HG02973 (cell line): Measurements from ENCODE around the gene ELFN1.

ENCODE experiments used
- ATAC-seq: cut with Tn5 transposase; IDR thresholded peaks from one replicate; pipeline ENCODE4 v1.9.1; 2021; ENCODE audit warnings: moderate library complexity; ENCODE audit not compliant: unreplicated experiment

ELFN1 gene

DNA sequence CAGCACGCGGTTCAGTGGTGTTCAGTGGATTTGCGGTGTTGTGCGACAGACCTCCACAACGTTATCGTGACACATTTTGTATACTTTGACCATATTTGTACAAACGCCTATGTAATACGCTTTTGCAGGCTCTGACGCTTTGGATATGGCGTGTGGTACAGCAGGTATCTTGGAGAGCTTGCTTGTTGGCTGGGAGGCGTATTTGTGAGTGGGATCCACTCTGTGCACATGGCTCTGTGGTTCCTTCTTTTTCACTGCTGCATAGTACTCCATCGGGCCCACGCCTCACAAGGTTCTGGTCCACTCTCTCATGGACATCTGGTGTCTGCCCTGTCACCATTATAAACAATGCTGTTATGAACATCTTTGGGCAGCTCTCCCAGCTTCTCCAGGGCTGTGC is 53.2 kb downstream of the ELFN1 start:
- no peak for ATAC-seq

DNA sequence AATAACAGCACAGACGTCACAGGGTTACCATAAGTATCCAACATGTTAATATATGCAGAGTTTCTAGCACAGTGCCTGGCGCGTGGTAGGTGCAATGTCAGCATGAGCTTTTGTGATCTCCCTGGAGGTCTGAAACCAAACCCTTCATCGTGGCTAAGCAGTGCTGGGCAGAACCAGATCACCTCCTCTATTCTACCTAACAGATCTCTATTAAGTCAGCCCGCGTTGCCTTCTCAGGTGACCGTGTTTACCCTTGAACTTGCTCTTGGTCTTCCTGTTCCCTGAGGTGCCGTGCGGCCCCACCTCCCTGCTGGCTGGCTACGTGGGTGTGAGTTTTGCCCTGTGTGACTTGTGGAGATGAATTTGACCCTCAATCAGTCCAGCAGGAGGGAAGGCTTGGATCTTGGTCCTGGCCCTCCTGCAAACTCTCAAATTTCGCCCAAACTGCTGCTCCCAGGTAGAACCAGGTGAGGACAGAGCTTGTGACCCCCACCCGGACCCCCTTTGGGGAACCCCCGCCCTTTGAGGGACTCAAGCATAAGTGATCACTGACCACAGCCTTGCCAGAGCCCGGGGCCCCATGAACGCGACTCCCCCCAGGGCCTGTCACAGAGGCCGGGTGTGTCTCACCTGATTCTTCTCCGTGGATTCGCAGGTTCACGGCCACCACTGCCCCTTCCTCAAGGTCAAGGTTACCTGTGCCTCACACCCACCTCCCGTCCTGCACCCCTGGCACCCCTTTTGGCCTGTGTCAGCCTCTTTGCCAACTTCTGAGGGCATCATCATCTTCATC is 54.2 kb downstream of the ELFN1 start:
- ATAC-seq: no peak

DNA sequence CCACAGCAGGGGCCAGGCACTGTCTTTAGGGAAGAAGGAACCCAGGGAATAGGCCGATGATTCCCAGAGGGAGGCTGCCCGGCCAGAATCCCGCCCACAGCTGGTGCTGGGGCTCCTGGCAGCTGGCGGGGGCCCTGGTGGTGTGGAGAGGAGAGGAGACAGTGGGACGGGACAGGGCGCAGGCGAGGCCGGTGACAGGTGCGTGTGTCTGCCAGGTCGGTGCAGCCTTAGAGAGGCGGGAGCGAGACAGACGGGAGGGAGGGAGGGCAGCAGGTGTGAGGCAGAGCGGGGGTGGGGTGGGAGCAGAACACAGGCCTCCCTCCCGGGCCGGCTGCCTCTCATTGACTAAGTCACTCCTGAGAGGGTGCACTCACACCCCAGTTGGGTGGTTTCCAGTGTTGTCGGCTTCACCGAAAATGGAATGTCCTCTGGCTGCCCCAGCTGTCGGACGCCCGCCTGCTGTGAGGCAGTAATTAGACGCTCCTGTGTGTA is 55.2 kb downstream of the ELFN1 start:
- ATAC-seq: no peak

DNA sequence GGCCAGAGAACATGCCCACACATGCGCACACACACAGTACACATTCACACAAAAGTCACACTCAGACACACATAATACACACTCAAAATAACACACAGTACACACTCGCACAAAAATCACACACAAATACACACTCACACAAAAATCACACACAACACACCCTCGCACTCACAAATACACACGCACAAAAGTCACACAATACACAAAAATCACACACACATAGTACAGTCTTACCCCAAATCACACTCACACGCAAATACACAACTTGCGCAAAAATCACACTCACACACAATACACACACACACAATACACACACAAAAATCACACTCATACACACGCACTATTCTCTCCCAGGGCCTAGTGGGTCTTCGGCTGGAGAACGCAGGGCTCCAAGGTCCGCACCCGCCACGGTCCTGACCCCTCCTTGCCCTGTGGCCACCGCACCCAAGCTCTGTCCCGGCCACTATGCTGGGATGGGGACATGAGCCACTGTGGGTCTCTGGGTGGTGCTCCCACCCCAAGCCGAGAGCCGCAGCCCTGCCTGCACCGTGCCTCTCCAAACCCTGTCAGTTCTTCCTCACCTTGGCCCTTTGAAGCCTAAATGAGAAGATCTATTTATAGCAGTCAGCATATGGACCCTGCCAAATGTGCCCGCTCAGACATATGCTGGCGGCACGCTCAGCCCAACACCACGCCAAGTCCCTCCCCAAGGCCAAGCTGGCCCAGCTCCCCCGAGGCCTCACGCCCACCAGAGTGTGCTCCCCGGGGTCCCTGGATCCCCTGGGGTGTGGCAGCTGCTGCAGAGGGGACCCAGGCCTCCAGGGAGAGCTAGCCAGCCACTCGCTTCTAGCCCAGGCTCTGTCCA is 55.9 kb downstream of the ELFN1 start:
- ATAC-seq: no peak

DNA sequence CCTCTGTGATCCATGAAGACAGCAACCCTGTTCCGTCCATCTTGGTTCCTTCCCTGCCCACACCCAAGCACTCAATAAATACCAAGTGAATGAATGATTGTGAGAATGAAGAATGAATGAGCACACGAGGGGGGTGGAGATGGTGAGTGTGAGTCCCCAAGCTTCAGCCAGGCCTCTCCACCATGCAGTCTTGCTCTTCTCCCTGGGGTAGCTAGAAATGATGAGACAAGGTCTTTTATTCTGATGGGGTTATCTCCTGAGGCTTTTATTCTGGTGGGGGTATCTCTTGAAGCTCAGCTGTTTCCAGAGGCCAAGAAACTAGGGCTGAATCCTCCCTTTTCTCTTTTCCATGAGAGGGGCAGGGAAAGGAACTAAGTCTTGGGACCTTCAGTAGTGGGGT is 57.0 kb downstream of the ELFN1 start:
- no peak for ATAC-seq

GRCh38 chr7:1727812-1728570 is 57.9 kb downstream of the ELFN1 start:
- no peak for ATAC-seq

GRCh38 chr7:1729183-1729582 is 59.1 kb downstream of the ELFN1 start:
- ATAC-seq: no peak

DNA sequence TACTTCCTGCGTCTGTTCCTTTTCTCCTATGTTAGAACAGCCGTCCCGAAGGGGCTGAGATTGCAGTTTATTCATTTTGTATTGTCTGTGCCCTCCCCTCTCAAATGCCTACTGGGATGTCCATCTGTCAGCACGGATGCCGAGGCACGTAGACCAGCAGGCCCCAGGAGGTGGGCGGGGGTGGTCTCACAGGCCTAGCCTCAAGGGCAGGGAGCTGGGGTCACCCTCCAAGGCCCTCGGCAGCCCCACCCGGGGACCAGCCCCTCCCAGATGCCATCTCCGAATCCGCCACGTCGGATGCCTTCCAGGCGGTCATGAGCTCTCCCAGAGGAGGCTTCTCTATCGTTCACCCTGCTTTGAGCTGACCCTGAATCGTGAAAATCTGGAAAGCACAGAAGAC is 59.7 kb downstream of the ELFN1 start:
- no peak for ATAC-seq

- no peak for ATAC-seq
Measured at GRCh38 chr7:1732072-1732471, 62.0 kb downstream of the ELFN1 start.

DNA sequence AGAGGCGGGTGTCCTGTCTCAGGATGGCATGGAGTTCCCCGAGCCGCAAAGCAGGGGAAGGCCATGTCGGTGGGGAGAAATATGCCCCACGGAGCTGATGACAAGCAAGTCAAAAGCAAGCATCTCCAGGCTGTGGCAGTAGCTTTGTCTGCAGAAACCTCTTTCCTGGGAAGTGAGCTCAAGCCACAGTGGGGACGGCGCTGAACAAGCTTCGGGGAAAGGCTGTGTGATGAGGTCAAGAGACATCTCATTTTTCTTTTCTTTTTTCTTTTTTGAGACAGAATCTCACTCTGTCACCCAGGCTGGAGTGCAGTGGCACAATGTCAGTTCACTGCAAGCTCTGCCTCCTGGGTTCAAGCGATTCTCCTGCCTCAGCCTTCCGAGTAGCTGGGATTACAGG is 62.6 kb downstream of the ELFN1 start:
- ATAC-seq: no peak

DNA sequence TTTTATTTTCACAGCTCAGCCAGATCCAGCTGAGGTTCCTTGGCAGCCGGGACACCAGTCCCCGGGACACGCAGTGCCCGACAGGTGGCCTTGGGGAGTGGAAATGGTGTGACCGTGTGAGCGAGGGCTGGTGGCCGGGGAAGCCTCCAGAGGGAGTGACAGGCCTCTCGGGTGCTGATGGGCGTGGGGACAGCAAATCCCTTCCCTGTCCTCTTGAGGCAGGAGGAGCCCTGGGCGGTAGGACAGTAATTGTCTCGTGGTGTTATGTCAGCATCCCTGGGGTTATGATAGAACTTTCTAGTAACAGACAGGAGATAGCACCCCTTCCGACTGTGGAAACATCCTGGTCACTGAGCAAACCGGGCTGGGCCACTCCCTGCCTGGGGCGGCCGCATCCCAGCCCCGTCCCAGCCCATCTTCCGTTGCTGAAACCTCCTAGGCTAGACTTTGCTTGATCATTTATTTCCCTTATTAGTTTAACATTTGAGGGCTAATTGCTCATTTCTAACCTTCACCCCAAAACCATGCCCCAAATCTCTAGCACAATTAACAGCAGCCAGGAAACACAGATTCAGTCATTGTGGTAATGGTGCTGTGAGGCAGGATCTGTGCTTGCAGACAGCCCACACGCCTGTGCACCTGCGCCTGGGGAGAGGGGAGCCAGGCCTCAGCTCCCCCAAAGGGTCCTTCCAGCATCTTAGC is 63.3 kb downstream of the ELFN1 start:
- ATAC-seq: no peak

DNA sequence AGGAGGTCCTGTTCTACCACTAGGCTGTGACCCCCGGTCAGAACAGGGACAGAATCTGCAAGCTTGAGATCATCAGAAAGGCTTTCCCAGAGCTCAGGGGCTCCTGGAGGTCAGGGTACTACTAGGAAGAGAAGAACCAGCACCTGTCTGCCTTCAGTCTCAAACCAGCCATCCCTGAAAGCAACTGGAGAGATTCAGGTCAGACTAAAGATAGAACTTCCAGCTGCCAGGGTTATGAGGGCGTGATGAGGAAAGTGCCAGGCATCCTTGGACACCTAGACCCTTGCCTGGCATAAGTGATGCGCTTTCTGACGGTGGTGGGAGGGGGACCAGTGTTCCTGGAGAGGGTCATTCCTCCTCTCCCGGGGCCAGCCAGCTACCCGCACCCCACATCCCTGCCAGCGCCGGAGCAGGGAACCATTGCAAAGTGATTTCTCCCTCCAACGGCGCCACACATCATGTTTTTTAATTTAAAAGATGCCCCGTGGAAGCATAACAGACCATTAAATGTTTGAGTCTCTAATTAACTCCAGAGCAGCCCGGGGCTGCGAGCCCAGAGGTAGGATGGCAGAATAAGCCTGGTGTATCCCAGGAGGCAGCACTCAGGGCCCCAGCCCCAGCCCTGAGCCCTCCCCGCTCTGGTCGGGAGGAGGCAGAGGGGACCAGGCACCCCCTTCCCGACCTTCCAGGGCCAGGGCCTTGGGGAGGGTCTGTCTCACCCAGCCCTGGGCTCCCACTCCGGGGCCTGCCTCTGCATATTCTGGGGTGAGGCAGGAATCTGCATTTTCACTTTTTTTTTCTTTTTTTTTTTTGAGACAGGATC is 64.0 kb downstream of the ELFN1 start:
- no peak for ATAC-seq

- ATAC-seq: no peak
Measured at GRCh38 chr7:1735262-1735661, 65.2 kb downstream of the ELFN1 start.

DNA sequence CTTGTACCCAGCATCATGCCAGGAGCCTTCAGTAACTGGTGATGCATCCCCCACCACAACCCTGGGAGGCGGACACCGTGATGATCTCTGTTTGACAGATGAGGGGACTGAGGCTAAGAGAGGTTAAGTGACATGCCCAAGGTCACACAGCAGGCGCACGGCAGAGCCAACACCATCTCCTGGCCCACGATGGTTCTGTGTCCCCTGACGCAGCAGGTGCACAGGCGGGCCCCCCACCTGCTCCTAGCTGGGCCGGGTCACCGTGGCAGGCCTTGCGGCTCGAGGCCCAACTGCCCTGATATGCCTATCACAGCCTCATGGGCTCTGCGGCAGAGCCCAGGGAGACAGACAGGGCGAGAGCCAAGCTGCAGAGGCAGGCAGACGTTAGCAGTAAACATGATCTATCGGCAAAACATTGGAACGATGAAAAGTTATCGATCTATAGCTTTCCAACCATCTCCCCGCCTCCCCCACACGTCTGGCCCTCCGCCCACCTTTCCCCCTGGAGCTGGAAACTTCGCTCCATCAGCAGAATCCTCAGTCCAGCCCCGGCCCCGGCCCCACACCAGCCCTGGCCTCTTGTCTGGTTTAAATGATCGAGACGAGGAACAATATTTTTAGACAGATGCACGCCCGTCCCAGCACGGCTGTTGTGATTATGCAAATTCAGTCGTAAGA is 65.9 kb downstream of the ELFN1 start:
- no peak for ATAC-seq

GRCh38 chr7:1736484-1736817 is 66.4 kb downstream of the ELFN1 start:
- no peak for ATAC-seq

DNA sequence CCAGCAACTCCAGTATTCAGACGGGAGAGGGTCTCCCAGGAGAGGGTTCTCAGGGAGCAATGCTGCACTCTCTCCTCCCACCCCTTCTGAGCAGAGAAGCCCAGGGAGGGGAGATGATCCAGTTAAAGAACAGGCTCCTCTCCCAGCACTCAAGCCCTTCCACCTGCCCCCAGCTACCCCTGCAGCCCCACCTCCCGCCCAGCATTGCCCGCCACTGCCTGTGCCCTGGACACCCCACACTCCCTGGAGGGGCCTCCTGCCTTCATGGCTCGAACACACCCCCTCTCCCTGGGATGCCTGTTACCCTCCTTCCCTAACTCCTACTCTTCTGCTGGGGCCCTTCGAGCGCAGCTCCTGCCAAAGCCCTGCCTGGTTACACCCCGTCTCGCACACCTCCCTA is 66.8 kb downstream of the ELFN1 start:
- no peak for ATAC-seq

- ATAC-seq: no peak
Measured at GRCh38 chr7:1737523-1737922, 67.4 kb downstream of the ELFN1 start.

DNA sequence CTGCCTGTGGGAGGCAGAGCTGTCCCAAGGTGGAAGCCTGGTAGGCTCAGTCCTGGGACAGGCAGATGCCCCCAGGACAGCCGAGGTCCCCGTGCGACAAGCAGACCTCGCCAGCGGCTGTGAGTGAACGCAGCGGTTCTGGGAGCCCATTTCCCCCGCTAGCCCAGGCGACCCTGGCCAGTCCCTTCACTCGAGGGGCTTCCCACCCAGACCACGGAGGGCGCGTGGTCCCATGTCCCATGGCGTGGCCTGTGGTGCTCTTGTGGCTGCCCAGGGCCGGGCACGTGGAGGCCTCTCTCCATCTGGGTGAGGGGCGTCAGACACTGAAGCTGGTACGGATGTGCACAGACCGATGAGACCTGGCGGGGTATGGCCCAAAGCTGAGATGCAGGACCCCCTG is 67.9 kb downstream of the ELFN1 start:
- no peak for ATAC-seq

DNA sequence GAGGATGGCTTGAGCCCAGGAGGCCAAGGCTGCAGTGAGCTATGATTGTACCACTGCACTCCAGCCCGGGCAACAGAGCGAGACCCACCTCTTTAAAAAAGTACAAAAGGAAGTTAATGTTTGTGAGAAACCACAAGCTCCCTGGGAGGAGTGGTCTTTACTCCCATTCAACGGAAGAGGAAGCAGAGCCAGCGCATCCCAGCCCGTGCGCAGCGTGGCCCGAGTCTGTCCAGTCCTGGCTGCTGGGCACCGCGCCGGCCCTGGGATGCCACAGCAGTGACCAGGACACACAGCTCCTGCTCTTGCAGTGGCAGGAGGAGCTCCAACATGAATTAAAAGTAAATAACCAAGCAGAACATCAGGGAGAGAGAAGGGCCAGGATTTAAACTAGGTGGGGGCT is 68.4 kb downstream of the ELFN1 start:
- no peak for ATAC-seq
